H9 (cell line): ENCODE data around the gene TMEM191B. TPM values are rescaled to one million over a fixed set of nuclear protein-coding genes. Genes with fewer than 3 reads are reported as not detected.

Source experiments
- total RNA-seq: library from RNA; stranded (reverse); gene quantifications from 2 replicates; pipeline ENCODE4 v1.2.1, GENCODE V29; 2021

Gene TMEM191B
- total RNA-seq, 1 experiment from 2014 or later: 1.4 TPM

Other genes starting within 250 kb of the TMEM191B start
- not detected in 2 replicates for gene GGTLC3, start 9.6 kb upstream of the TMEM191B start, total RNA-seq
- gene RIMBP3, start 84.1 kb downstream of the TMEM191B start, total RNA-seq: 1.1 TPM in 2 replicates